OCI-LY1 (cell line): Measurements from ENCODE around the gene TNNI2.

Source experiments
- H2AFZ ChIP-seq: fragments of 200-600 bp; sonication (generic), shearing (Covaris generic); 2 replicates; pipeline ENCODE4 v1.6.0; 2014; ENCODE audit warnings: antibody characterized with exemption, mild to moderate bottlenecking, low read length
- H3F3A ChIP-seq: fragments of 200-600 bp; sonication (generic), shearing (Covaris generic); 2 replicates; pipeline ENCODE4 v1.6.0; 2014; ENCODE audit warnings: mild to moderate bottlenecking, antibody characterized with exemption, low read length, moderate library complexity; ENCODE audit not compliant: insufficient read depth
- H3K27ac ChIP-seq: fragments of 200-600 bp; sonication (generic); 2 replicates; pipeline ENCODE4 v1.5.1; 2014; ENCODE audit warnings: low read length, mixed run types, mild to moderate bottlenecking, low read depth; ENCODE audit not compliant: poor library complexity, severe bottlenecking
- H3K27me3 ChIP-seq: fragments of 200-600 bp; sonication (generic); 2 replicates; pipeline ENCODE4 v1.6.0; 2014; ENCODE audit warnings: antibody characterized with exemption, mild to moderate bottlenecking, low read length, moderate library complexity; ENCODE audit not compliant: insufficient read depth
- H3K36me3 ChIP-seq: fragments of 200-600 bp; sonication (generic); 2 replicates; pipeline ENCODE4 v1.6.1; 2014; ENCODE audit warnings: mild to moderate bottlenecking, antibody characterized with exemption, low read length, moderate library complexity, mixed read lengths; ENCODE audit not compliant: insufficient read depth
- H3K4me1 ChIP-seq: fragments of 200-600 bp; sonication (generic); 2 replicates; pipeline ENCODE4 v1.5.1; 2014; ENCODE audit warnings: mild to moderate bottlenecking, low read length, moderate library complexity; ENCODE audit not compliant: insufficient read depth, severe bottlenecking
- H3K4me2 ChIP-seq: fragments of 200-600 bp; sonication (generic), shearing (Covaris generic); 2 replicates; pipeline ENCODE4 v1.6.1; 2014; ENCODE audit warnings: low read length
- H3K4me3 ChIP-seq: fragments of 200-600 bp; sonication (generic); 2 replicates; pipeline ENCODE4 v1.5.1; 2014; ENCODE audit warnings: low read length, low read depth, mild to moderate bottlenecking, mixed read lengths; ENCODE audit not compliant: poor library complexity, severe bottlenecking
- H3K79me2 ChIP-seq: fragments of 200-600 bp; shearing (Covaris generic); 2 replicates; pipeline ENCODE4 v1.6.1; 2016; ENCODE audit warnings: mixed run types, low read length, mixed read lengths; ENCODE audit not compliant: insufficient read depth
- H3K9ac ChIP-seq: fragments of 200-600 bp; sonication (generic), shearing (Covaris generic); 2 replicates; pipeline ENCODE4 v1.6.1; 2014; ENCODE audit warnings: mild to moderate bottlenecking, low read length, mixed read lengths
- H3K9me2 ChIP-seq: fragments of 200-600 bp; sonication (generic), shearing (Covaris generic); 2 replicates; pipeline ENCODE4 v1.6.1; 2014; ENCODE audit warnings: low read depth, mild to moderate bottlenecking, low read length, mixed read lengths
- H3K9me3 ChIP-seq: fragments of 200-600 bp; shearing (Covaris generic); 2 replicates; pipeline ENCODE4 v1.6.1; 2014; ENCODE audit warnings: low read length, mixed read lengths
- H4K20me1 ChIP-seq: fragments of 200-600 bp; sonication (generic), shearing (Covaris generic); 2 replicates; pipeline ENCODE4 v1.6.0; 2016; ENCODE audit warnings: mild to moderate bottlenecking, low read length; ENCODE audit not compliant: insufficient read depth
- EZH2 ChIP-seq: fragments of 200-600 bp; sonication (generic), shearing (Covaris generic); IDR thresholded peaks from 2 replicates; pipeline ENCODE4 v1.8.0; 2017; ENCODE audit warnings: borderline replicate concordance, mixed run types, mild to moderate bottlenecking, antibody characterized with exemption, low read length, moderate library complexity, mixed read lengths
- TF ChIP-seq, protein P1 (sequence below): fragments of 200-600 bp; sonication (generic), shearing (Covaris generic); IDR thresholded peaks from 2 replicates; pipeline ENCODE4 v1.5.1; 2017; ENCODE audit warnings: mild to moderate bottlenecking, antibody characterized with exemption, low read length, moderate library complexity, mixed read lengths

The TNNI2 gene

DNA sequence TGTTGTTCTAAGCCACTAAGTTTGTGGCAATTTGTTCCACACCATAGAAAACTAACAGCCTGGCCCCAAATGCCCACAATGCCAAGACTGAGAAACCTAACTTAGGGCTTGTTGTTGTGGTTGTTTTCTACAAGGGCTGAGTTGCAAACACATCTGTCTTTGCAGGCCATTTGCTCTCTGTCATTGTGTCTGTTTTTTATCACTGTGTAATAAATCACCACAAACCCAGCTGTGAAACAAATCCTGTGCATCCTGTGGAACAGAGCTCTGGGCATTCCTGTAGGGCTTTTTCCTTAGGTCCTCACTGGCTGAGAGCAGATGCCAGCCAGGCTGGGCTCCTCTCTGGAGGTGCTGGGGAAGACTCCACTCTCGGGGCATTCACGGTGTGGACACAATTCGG lies 19.7 kb upstream of the TNNI2 start:
- Histone ChIP-seq H3K79me2 (no peaks in the 10 kb centered on the region), H3K4me1 (no peaks in the 10 kb centered on the region), H3K4me3 (no peak overlapping the region), H4K20me1 (no peaks in the 10 kb centered on the region), H3K4me2 (no peak overlapping the region), H3K9me3 (no peaks in the 10 kb centered on the region), H2AFZ (no peak overlapping the region), H3K9ac (no peak overlapping the region), H3K27ac (no peak overlapping the region), H3K36me3 (no peaks in the 10 kb centered on the region), H3K27me3 (peaks cover 12% of the 10 kb centered on the region; the same call in 1 of the 2 replicates), H3F3A (no peaks in the 10 kb centered on the region), H3K9me2 (no peaks in the 10 kb centered on the region)
- TF ChIP-seq, protein P1, sequence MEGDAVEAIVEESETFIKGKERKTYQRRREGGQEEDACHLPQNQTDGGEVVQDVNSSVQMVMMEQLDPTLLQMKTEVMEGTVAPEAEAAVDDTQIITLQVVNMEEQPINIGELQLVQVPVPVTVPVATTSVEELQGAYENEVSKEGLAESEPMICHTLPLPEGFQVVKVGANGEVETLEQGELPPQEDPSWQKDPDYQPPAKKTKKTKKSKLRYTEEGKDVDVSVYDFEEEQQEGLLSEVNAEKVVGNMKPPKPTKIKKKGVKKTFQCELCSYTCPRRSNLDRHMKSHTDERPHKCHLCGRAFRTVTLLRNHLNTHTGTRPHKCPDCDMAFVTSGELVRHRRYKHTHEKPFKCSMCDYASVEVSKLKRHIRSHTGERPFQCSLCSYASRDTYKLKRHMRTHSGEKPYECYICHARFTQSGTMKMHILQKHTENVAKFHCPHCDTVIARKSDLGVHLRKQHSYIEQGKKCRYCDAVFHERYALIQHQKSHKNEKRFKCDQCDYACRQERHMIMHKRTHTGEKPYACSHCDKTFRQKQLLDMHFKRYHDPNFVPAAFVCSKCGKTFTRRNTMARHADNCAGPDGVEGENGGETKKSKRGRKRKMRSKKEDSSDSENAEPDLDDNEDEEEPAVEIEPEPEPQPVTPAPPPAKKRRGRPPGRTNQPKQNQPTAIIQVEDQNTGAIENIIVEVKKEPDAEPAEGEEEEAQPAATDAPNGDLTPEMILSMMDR, result no peak
- TF ChIP-seq EZH2, result no peak

DNA sequence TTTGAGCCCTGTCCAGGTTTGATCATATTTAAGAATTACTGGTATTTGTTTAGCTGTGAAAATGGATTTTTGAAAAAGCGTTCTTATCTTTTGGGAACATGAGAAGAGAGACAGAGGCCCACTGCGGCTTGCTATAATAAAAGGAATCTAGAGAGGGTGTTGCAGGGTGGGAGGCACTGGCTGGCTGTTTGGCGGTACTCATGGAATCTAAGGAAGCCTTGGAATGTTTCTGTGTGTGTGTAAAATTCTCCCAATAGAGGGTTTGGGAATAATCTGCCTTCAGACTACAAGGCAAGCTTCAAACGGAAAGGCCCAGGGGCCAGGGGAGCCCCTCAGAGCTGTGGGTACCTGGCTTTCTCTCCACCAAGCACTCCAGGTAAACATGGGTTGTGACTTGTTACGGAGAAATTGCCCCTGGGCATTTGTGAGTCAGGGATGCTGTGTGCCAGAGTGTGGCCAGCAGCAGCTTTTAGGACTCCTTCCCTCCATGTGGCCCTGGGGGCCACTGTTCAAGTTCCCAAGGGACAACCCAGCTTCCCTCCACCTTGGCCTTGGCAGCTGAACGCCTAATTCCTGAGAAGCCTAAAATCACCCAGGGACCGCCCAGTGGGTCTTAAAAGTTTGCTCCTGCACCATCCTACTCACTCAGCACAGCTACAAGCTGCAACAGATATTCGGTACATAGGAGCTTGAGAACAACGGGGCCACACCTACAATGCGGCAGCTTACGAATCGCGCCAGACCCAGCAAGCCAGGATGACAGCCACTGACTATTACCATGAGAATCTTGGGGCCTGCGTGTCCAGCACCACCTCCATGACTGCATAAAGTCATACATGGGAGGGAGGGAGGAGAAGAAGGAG lies 18.1 kb upstream of the TNNI2 start:
- H3K27me3 ChIP-seq, result peaks cover 6% of the 10 kb centered on the region; the same call in 1 of the 2 replicates
- H2AFZ ChIP-seq, result no peak overlapping the region
- H3K27ac ChIP-seq, result no peak overlapping the region
- H3K4me3 ChIP-seq, result no peak overlapping the region
- no peak overlapping the region for H3K9ac ChIP-seq
- no peaks in the 10 kb centered on the region for H3K36me3 ChIP-seq
- H3K9me3 ChIP-seq, result no peaks in the 10 kb centered on the region
- no peak overlapping the region for H3K4me2 ChIP-seq
- H4K20me1 ChIP-seq, result no peaks in the 10 kb centered on the region
- no peaks in the 10 kb centered on the region for H3K9me2 ChIP-seq
- H3K79me2 ChIP-seq, result no peaks in the 10 kb centered on the region
- TF ChIP-seq EZH2, result no peak
- TF ChIP-seq, protein P1, result no peak
- no peaks in the 10 kb centered on the region for H3K4me1 ChIP-seq
- no peaks in the 10 kb centered on the region for H3F3A ChIP-seq

DNA sequence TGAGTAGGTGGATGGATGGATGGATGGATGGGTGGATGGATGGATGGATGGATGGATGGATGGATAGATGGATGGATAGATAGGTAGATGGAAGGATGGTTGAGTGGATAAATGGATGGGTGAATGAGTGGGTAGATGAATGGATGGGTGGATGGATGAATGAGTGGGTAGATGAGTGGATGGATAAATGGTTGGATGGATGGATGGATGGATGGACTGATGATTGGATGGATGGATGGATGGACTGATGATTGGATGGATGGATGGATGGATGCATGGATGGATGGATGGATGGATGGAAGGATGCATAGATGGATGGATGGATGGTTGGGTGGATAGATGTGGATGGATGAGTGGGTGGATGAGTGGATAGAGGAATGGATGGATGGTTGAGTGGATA lies 17.2 kb upstream of the TNNI2 start:
- Histone ChIP-seq H3K27ac (no peak overlapping the region), H3K4me1 (no peaks in the 10 kb centered on the region), H3K4me2 (no peak overlapping the region), H3K27me3 (peaks cover 5% of the 10 kb centered on the region; the same call in 1 of the 2 replicates), H3K9me2 (no peaks in the 10 kb centered on the region), H3K79me2 (no peaks in the 10 kb centered on the region), H3K9ac (no peak overlapping the region), H2AFZ (no peak overlapping the region), H3K36me3 (no peaks in the 10 kb centered on the region), H4K20me1 (no peaks in the 10 kb centered on the region), H3K9me3 (no peaks in the 10 kb centered on the region), H3F3A (no peaks in the 10 kb centered on the region), H3K4me3 (no peak overlapping the region)
- TF ChIP-seq, protein P1, result no peak
- no peak for TF ChIP-seq EZH2
